HG03175 (cell line): Measurements from ENCODE around the gene RPS8.
A peak's percentile ranks its signal among the peaks of the same experiment; 100 is the strongest.
"Not testable (repeated sequence)": the region's sequence is repeated elsewhere in the genome, so short reads cannot be mapped to it uniquely, and the experiment has no call there.

Experiments
- ATAC-seq: cut with Tn5 transposase; IDR thresholded peaks from one replicate; pipeline ENCODE4 v1.9.1; 2021; ENCODE audit warnings: mild to moderate bottlenecking, moderate library complexity; ENCODE audit not compliant: unreplicated experiment

RPS8 gene

GRCh38 chr1:44775078-44775929, at the start of gene RPS8:
TSS of gene RPS8 (plus strand) at chr1:44775540. CDS start at chr1:44775597, 57 bp downstream.
- peak; percentile 76 for ATAC-seq

DNA sequence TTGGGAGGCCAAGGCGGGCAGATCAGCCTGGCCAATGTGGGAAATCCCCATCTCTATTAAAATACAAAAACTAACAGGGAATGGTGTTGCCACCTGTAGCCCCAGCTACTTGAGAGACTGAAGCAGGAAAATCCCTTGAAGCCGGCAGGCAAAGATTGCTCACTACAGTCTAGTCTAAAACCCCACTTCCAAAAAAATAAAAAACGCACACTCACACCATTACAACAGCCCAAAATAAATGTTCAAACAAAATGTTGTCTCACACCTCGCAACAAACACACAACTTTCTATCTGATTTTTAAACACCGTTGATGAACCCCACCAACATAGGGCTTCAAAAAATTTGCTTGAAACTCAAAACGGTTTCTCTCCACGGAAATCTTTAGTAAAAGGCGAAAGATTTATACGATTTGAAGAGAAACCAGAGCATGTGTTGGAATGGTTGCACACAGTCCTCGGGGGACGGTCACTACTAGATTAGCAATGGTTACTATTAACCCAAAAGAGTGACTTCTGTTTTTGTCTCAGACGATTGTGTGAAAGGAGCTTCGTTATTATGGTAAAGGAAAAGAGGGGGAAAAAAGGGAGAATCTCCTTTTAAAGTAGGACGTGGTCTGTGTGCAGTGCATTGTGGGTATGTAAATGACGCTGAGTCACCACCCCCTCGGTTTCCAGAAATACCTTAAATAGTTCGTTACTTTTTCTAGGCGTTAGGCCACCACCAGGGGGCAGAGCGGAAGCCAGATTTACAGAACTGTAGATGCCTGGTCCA, 44.4 kb upstream of the RPS8 start, which contains the start of gene RNU5D-1:
RNU5D-1 (minus strand) TSS at position 430 of the 772 bp plus-strand sequence.
- peak; percentile 74 for ATAC-seq

DNA sequence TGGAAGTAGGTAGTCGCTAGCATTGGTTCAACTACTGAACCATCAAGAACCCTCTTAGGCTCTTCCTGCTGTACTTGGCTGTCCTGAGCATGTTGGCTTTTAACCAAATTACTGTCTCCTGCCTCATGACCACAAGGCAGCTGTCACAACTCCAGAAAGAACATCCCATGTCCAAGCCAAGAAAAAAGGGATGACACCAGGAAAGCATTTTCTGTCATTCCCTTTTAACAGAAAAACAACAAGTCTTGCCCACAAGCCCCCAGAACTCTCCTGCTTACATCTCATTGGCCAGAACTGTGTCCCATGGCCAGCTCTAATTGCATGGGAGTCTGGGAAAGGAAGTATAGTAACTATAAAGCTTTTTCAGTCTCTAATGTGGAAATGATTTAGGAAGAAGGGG, 42.0 kb upstream of the RPS8 start:
- no peak for ATAC-seq

GRCh38 chr1:44733784-44734183, 41.6 kb upstream of the RPS8 start:
- ATAC-seq, result no peak

DNA sequence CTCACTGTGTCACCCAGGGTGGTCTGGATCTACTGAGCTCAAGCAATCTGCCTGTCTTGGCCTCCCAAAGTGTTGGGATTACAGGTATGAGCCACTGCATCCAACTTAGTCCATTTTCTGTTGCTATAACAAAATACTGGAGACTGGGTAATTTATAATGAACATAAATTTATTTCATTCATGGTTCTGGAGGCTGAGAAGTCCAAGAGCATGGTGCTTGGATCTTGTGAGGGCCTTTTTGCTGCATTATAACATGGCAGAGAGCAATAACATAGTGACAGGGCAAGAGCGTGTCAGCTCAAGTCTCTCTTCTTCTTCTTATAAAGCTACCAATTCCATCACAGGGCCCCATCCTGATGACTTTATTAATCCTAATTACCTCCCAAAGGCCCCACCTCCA, 39.3 kb upstream of the RPS8 start:
- no peak for ATAC-seq

DNA sequence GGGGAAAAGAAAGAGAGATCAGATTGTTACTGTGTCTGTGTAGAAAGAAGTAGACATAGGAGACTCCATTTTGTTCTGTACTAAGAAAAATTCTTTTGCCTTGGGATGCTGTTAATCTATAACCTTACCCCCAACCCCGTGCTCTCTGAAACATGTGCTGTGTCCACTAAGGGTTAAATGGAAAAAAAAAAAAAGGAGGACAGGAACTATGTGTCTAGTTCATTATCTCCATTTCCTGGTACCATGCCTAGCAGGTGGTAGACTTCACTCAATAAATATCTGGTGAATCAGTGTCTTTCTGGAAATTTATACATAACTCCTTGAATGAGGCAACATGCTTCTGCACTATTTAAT, 36.4 kb upstream of the RPS8 start:
- ATAC-seq, result not testable (repeated sequence)

DNA sequence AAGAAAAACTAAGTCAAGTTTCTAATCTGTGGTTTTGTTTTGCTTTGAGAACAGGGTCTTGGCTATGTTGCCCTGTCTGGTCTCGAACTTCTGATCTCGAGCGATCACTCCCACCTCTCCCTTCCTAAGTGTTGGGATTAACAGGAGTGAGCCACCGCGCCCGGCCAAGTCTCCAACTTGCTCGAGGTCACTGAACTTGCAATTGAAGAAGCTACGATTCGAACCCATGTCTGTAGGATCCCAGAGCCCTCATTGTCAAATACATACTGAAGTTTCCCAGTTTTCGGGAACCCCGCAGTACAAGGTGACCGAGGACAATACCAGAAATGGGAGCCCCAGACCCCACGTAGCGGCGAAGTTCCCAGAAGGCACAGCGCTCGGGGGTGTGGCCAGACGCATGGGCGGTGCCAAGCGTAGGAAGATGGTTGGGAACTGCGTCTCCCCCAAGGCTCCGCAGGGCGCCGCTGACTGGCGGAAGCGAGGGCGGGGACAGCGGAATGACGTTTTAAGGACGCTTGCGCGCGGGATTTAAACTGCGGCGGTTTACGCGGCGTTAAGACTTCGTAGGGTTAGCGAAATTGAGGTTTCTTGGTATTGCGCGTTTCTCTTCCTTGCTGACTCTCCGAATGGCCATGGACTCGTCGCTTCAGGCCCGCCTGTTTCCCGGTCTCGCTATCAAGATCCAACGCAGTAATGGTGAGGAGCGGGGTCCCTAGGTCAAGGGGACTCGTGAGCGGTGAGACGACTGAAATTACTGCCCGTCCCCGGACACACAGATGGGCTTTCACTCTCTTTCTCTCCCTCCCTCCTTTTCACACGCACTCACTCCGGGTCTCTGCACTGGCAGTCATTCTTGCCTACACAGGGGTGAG, 35.8 kb upstream of the RPS8 start, which contains the start of gene KIF2C:
KIF2C (plus strand) TSS at position 531 of the 872 bp plus-strand sequence; CDS start at position 627, 96 bp downstream.
- ATAC-seq, result peak; percentile 98

- ATAC-seq, result no peak
Observed at GRCh38 chr1:44740179-44740617, 35.1 kb upstream of the RPS8 start.

DNA sequence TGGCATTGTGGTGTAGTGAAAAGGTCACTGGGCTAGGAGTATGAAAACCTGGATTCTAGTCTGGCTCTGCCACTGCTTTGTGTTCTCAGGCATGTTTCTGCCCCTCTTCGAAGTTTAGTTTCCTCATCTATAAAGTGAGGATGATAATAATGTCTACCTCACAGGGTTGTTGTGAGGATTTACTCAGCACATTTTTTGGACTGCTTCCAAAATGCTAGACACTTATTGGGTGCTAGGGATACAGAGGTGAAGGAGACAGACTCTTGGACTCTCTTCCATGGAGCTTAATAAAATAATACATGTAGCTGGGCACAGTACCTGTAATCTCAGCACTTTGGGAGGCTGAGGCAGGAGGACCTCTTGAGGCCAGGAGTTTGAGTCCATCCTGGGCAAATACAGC, 32.1 kb upstream of the RPS8 start:
- no peak for ATAC-seq

DNA sequence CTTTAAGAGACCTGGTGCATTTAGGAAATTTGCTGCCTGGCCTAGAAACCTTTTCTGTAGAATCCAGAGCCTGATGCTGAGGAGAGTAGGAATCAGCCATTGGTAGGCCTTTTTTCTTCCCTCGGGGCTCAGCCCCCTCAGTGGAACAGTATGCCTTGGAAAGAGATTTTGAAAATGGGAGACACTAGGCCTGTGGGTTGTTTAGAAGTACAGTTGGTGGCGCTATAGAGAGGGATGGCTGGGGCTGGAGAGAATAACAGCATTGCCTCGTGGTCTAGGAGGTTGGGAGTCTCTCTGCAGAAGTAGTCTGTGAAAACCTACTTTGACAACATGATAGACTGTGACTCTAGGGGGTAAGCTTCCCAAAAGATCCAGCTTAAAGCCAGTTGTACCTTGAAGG, 27.5 kb upstream of the RPS8 start:
- no peak for ATAC-seq

GRCh38 chr1:44757420-44757819, 17.9 kb upstream of the RPS8 start:
- ATAC-seq, result no peak

GRCh38 chr1:44759077-44759476, 16.3 kb upstream of the RPS8 start:
- no peak for ATAC-seq

- no peak for ATAC-seq
Observed at GRCh38 chr1:44760876-44761275, 14.5 kb upstream of the RPS8 start.

DNA sequence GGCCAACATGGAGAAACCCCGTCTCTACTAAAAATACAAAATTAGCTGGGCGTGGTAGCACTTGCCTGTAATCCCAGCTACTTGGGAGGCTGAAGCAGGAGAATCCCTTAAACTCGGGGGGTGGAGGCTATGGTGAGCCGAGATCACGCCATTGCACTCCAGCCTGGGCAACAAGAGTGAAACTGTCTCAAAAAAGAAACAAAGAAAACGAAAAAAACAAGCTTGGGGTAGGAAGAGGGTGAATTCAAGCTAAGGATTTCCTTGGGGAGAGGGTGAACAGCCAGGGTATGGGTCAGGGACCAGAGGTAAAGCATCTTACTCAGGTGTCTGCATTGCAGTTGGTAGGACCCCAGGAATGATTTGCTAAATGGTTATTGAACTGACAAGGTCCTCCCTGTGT, 8.9 kb upstream of the RPS8 start:
- ATAC-seq, result not testable (repeated sequence)

DNA sequence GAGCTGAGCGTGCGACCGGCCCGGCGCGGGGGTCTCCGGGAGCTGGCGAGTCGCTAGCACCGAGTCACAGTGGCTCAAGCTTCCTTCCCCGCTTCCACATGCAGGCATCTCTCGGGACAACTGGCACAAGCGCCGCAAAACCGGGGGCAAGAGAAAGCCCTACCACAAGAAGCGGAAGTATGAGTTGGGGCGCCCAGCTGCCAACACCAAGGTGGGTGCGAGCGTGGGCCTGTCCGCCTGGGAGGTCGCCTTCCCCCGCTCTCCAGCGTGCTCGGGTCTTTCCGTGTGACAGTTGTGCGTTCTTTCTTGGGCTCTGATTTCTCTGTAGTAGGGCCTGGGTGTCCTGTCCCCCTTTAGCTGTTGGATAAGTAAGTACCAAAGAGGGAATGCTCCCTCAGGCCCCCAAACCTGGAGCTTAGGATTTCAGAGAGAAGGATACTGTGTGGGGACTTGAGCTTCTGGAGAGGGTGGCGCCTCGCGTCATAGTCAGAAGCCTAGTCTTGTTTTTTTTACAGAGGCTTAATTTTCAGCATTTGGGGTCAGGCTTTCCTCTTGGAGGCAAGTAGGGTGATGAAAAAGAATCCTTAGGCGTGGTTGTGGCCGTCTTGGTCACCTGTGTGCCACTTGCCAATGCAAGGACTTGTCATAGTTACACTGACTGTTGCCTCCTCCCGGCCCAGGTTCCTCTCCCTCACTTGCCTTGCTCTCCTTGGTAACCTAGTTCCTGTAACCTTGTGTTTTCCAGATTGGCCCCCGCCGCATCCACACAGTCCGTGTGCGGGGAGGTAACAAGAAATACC, 790 bp downstream of the RPS8 start:
- peak; percentile 21 for ATAC-seq

DNA sequence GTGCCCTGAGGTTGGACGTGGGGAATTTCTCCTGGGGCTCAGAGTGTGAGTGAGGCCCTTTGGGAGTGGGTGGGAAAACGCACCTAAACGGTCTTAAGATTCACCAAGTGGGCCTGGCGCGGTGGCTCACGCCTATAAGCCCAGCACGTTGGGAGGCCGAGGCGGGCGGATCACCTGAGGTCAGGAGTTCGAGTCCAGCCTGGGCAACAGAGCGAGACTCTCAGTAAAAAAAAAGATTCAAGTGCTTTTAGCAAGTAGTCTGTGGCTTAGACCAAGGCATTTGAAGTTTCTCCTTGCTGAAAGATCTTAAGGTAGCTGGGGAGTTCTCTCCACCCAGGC, 1.4 kb downstream of the RPS8 start:
- no peak for ATAC-seq

DNA sequence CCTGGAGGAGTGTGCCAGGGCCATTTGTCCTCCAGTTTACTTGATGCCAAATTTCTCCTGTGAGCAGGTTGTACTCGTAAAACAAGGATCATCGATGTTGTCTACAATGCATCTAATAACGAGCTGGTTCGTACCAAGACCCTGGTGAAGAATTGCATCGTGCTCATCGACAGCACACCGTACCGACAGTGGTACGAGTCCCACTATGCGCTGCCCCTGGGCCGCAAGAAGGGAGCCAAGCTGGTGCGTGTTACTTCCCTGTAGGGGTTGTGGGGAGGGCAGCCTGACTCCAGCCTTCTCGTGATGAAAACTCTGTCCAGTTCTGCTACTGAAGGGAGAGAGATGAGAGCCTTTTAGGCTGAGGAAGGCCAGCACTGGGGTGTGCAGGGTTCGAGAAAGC, 2.2 kb downstream of the RPS8 start:
- no peak for ATAC-seq

GRCh38 chr1:44777969-44778635, 2.8 kb downstream of the RPS8 start:
- no peak for ATAC-seq

GRCh38 chr1:44778705-44779576, 3.6 kb downstream of the RPS8 start:
- no peak for ATAC-seq
